Stimulated activated CD4-positive, alpha-beta T cell treated with anti-CD3 and anti-CD28 coated beads, TNF-alpha, amount 100 ng/mL, for 24 hours (primary cell): ENCODE results near the gene CD38.

Source experiments
- DNase-seq, 3 experiments: peaks; one replicate each; pipeline ENCODE4 v3.0.0-alpha.2; 2020; ENCODE audit warnings: low read depth in 3 of 3

Gene CD38

DNA sequence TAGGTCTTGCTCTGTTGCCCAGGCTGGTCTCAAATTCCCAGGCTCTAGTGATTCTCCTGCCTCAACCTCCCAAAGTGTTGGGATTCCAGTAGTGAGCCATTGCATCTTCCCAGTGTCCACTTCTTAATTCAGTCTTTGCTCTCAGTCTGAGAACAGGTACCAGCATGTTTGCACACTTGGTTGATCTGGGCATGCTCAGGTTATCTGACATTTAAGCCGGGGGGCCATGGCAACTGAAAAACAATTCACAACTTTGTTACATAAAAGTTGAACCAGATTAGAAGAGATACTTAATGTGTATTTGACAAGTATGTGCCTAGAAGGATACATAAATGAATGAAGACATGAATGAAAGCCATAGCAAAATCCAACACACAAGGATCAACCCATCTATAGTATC is 121.4 kb downstream of the CD38 start:
- no peak for DNase-seq

- no peak for DNase-seq
These were observed 122.9 kb downstream of the CD38 start for GRCh38 chr4:15901007-15901406.

DNA sequence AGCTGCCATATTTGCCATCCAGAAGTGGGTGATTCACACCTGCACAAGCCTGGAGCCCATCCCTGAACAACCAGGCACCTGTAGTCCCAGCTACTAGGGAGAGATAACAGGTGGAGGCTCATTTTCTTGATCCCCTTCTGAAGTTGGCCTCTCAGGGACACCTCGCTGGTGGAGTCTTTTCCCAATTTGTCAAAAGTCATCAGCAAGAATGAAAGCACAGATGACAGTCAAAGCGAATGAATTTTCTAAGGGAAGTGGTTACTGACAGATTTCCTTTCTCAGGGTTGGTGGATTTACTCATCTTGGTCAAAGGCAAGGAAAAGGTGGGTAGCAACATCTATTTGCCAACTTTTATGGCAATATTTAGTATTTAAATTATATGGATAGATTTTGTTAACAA is 123.9 kb downstream of the CD38 start:
- no peak for DNase-seq

DNA sequence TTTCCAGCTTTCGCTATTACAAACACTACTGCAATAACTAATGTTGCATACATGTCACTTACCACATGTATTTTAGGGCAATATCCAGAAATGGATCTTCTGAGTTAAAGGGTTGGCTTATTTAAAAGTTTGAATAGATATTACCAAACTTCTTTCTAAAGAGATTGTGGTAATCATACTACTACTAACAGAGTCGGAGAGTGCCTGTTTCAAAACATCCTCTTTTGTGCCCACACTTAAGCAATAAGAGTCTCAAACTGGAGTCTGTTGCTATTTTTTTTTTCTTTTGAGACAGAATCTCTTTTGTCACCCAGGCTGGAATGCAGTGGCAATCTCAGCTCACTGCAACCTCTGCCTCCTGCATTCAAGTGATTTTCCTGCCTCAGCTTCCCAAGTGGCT is 124.6 kb downstream of the CD38 start:
- no peak for DNase-seq
